ENCODE results near the gene TBC1D9. TPM values are rescaled to one million over a fixed set of nuclear protein-coding genes. Genes with fewer than 3 reads are reported as not detected.
A peak's percentile ranks its signal among the peaks of the same experiment; 100 is the strongest.

Gene TBC1D9
- total RNA-seq, 2 donors from 2014 or later: 22.3 to 29.0 TPM

DNA sequence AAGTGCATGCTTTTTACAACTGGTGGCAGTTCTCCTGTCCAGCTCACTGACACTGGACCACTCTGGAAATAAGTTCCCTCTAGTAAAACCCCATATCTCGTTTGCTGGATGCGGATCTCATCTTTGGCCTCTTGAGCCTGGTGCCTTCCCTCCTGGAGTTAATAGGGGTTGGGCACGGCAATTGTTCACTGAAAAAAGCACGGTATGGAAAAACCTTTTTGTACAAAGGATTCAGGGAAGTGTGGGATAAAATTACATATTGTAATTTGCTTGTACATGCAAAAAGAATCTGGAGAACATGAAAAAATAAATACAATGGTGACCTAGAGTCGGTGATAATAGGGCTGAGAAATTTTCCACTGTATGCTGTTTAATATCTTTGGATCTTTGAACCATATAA lies 30.6 kb downstream of the TBC1D9 start:
- Mint-ChIP-seq H3K4me3 (no peak overlapping the region), H3K27ac (peak overlapping the region; percentile 66)
- no peak overlapping the region for H3K27ac ChIP-seq (ENCODE audit: low read depth, low read length)

DNA sequence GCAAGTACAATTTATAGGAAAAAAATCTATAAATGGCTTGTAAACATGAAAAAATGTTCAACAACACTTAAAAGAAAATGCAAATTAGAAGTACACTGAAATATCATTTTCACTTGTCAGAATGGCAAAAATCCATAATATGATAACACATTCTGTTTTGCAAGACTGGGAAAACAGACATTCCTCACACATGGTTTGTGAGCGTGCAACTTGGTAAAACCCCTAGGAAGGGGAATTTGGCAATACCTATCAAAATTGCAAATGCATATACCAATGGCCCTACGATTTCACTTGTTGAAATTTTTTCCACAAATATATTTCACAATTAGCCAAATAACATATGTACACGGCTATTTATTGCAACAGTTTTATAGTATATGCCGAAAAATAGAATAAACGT lies 31.4 kb downstream of the TBC1D9 start:
- H3K4me3 Mint-ChIP-seq: no peak overlapping the region
- H3K27ac Mint-ChIP-seq: no peak overlapping the region
- Histone ChIP-seq H3K9ac (ENCODE audit: extremely low read depth, low read length, poor library complexity, severe bottlenecking) (no peak overlapping the region), H3K27ac (ENCODE audit: low read depth, low read length) (no peak overlapping the region), H3K4me3 (ENCODE audit: low read length) (no peak overlapping the region), H3K9me3 (ENCODE audit: control insufficient read depth, low read length) (no peaks in the 10 kb centered on the region), H3K36me3 (ENCODE audit: control insufficient read depth, insufficient read depth, low read length) (no peaks in the 10 kb centered on the region), H3K27me3 (ENCODE audit: control insufficient read depth, insufficient read depth, low read length, poor library complexity, severe bottlenecking) (no peaks in the 10 kb centered on the region), H3K4me1 (ENCODE audit: control insufficient read depth, insufficient read depth, low read length) (no peaks in the 10 kb centered on the region)
- TF ChIP-seq, protein P1, sequence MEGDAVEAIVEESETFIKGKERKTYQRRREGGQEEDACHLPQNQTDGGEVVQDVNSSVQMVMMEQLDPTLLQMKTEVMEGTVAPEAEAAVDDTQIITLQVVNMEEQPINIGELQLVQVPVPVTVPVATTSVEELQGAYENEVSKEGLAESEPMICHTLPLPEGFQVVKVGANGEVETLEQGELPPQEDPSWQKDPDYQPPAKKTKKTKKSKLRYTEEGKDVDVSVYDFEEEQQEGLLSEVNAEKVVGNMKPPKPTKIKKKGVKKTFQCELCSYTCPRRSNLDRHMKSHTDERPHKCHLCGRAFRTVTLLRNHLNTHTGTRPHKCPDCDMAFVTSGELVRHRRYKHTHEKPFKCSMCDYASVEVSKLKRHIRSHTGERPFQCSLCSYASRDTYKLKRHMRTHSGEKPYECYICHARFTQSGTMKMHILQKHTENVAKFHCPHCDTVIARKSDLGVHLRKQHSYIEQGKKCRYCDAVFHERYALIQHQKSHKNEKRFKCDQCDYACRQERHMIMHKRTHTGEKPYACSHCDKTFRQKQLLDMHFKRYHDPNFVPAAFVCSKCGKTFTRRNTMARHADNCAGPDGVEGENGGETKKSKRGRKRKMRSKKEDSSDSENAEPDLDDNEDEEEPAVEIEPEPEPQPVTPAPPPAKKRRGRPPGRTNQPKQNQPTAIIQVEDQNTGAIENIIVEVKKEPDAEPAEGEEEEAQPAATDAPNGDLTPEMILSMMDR (conservative IDR thresholded peaks at IDR 0.05): no peak
- no peaks in the 10 kb centered on the region for H3K36me3 Mint-ChIP-seq (ENCODE audit: low read depth)
- H3K9me3 Mint-ChIP-seq: no peaks in the 10 kb centered on the region
- H3K27me3 Mint-ChIP-seq (ENCODE audit: insufficient read depth): no peaks in the 10 kb centered on the region
- WGBS, 2 experiments (ENCODE audit: insufficient coverage in 1 of 2, insufficient read length in 1 of 2): 94 to 100% methylated on average over 3 to 5 of the region's 5 CpGs
- H3K4me1 Mint-ChIP-seq: peaks cover 19% of the 10 kb centered on the region
- DNase-seq: no peak

More for the DNA sequence above, 30.6 kb downstream of the TBC1D9 start:
- Histone ChIP-seq H3K9me3 (ENCODE audit: control insufficient read depth, low read length) (no peaks in the 10 kb centered on the region), H3K4me3 (ENCODE audit: low read length) (no peak overlapping the region), H3K36me3 (ENCODE audit: control insufficient read depth, insufficient read depth, low read length) (no peaks in the 10 kb centered on the region), H3K4me1 (ENCODE audit: control insufficient read depth, insufficient read depth, low read length) (no peaks in the 10 kb centered on the region), H3K9ac (ENCODE audit: extremely low read depth, low read length, poor library complexity, severe bottlenecking) (no peak overlapping the region), H3K27me3 (ENCODE audit: control insufficient read depth, insufficient read depth, low read length, poor library complexity, severe bottlenecking) (no peaks in the 10 kb centered on the region)
- DNase-seq: no peak
- TF ChIP-seq, protein P1 (conservative IDR thresholded peaks at IDR 0.05): no peak
- Mint-ChIP-seq H3K9me3 (no peaks in the 10 kb centered on the region), H3K36me3 (ENCODE audit: low read depth) (no peaks in the 10 kb centered on the region), H3K4me1 (peaks cover 15% of the 10 kb centered on the region), H3K27me3 (ENCODE audit: insufficient read depth) (no peaks in the 10 kb centered on the region)
- 94 to 96% methylated on average over 4 to 5 of the region's 5 CpGs for WGBS, 2 experiments (ENCODE audit: insufficient coverage in 1 of 2, insufficient read length in 1 of 2)

DNA sequence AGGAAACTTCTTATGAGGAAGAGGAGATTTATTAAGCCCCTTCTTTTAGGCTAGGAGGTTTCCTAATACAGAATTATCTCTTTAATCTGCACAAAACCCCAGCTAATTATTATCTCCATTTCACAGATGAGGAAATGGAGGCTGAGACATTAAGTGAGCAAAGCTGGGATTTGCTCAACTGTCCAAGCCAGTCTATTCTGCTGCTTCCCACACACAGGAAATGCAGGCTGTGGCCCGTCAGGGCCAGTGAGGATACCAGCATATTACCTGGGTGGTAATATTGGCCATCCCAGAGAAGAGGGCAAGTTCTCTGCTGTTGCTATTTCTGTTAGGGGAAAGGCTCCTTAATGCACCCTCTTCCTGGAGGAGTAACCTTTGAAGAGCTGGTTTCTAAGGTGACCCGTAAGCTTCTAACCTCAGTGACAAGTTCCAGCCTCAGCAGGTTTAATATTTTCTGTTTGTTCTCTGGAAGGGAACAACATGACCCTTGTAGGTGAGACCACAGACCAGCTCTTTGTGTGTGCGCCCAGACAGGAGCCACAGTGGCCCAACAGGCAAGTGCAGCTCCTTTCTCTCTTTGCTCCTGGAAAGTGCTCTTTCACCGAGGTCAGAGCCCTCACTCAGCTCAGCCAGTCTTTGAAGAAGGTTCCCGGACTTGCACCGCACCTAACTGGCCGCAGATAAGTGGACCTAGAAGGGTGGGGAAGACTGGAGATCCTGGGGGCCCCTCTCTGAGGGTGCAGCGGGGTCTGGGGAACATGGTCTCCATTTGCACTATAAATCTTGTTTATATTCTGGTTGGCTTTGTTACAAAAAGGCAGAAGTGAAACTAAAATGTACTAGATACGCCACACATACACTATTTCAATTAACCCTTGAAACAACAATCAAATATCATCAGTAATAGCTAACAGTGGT lies 35.5 kb downstream of the TBC1D9 start:
- Histone ChIP-seq H3K27ac (ENCODE audit: low read depth, low read length) (no peak overlapping the region), H3K36me3 (ENCODE audit: control insufficient read depth, insufficient read depth, low read length) (no peaks in the 10 kb centered on the region), H3K4me1 (ENCODE audit: control insufficient read depth, insufficient read depth, low read length) (no peaks in the 10 kb centered on the region), H3K27me3 (ENCODE audit: control insufficient read depth, insufficient read depth, low read length, poor library complexity, severe bottlenecking) (no peaks in the 10 kb centered on the region), H3K9ac (ENCODE audit: extremely low read depth, low read length, poor library complexity, severe bottlenecking) (no peak overlapping the region), H3K4me3 (ENCODE audit: low read length) (no peak overlapping the region), H3K9me3 (ENCODE audit: control insufficient read depth, low read length) (no peaks in the 10 kb centered on the region)
- no peaks in the 10 kb centered on the region for H3K9me3 Mint-ChIP-seq
- peak overlapping the region; percentile 38 for H3K27ac Mint-ChIP-seq
- WGBS, 2 experiments (ENCODE audit: insufficient coverage in 1 of 2, insufficient read length in 1 of 2): 84 to 93% methylated on average over 6 to 9 of the region's 9 CpGs
- no peak overlapping the region for H3K4me3 Mint-ChIP-seq
- no peak for DNase-seq
- no peaks in the 10 kb centered on the region for H3K27me3 Mint-ChIP-seq (ENCODE audit: insufficient read depth)
- TF ChIP-seq, protein P1 (conservative IDR thresholded peaks at IDR 0.05): no peak
- peaks cover 24% of the 10 kb centered on the region for H3K4me1 Mint-ChIP-seq
- peaks cover 2% of the 10 kb centered on the region for H3K36me3 Mint-ChIP-seq (ENCODE audit: low read depth)

Data from endodermal cell (in vitro differentiated cells).